ENCODE data around the gene CABLES2. TPM values are rescaled to one million over a fixed set of nuclear protein-coding genes. Genes with fewer than 3 reads are reported as not detected.

Gene CABLES2
- total and polyA plus RNA-seq, 2 donors (not counting 3 experiments of a cell fraction or from before 2014, with no cell fraction given): 7.8 to 9.9 TPM

DNA sequence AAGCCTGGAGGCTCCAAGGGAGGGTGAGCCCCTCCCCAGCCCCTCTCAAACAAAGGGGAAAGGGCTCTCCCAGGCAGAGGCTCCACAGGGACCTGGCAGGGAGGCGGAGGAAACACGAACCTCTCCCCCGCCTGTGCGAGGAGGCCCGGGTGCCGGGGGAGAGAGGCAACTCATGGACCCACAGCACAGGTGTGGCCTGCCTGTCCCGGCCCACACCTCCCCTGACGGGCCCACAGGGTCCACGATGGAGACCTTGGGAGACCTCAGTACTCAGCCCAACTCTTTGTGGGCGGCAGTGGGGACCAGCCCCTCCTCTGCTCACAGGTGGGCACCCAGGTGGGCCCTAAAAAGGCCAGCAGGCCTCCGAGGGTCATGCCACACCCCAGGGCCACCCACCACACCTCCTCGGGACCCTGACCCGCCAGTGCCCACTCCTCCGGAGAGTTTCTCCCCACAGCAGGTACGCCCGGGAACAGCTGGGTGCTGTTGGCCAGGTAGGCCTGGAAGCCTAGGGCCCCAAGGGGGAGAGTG lies 52.2 kb downstream of the CABLES2 start:
- TF ChIP-seq POLR2AphosphoS5 (IDR thresholded peaks at IDR 0.05; ENCODE audit: insufficient read depth, low read depth, low read length) (no peak), POLR2A (IDR thresholded peaks at IDR 0.05; ENCODE audit: low read depth, low read length) (no peak), GATA2 (IDR thresholded peaks at IDR 0.05; ENCODE audit: insufficient read depth, insufficient read length, low read depth, low read length) (no peak), EZH2 (IDR thresholded peaks at IDR 0.05; ENCODE audit: borderline replicate concordance, low read depth, low read length, severe bottlenecking) (no peak), MYC (IDR thresholded peaks at IDR 0.05; ENCODE audit: low read depth, low read length) (no peak), FOS (IDR thresholded peaks at IDR 0.05; ENCODE audit: borderline replicate concordance, insufficient read depth, low read length) (no peak), JUN (IDR thresholded peaks at IDR 0.05; ENCODE audit: borderline replicate concordance, insufficient read depth, insufficient read length, low read depth) (no peak)
- TF ChIP-seq, protein P1, sequence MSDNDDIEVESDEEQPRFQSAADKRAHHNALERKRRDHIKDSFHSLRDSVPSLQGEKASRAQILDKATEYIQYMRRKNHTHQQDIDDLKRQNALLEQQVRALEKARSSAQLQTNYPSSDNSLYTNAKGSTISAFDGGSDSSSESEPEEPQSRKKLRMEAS (IDR thresholded peaks at IDR 0.05; ENCODE audit: insufficient read depth, insufficient read length): no peak
- TF ChIP-seq, protein P2, sequence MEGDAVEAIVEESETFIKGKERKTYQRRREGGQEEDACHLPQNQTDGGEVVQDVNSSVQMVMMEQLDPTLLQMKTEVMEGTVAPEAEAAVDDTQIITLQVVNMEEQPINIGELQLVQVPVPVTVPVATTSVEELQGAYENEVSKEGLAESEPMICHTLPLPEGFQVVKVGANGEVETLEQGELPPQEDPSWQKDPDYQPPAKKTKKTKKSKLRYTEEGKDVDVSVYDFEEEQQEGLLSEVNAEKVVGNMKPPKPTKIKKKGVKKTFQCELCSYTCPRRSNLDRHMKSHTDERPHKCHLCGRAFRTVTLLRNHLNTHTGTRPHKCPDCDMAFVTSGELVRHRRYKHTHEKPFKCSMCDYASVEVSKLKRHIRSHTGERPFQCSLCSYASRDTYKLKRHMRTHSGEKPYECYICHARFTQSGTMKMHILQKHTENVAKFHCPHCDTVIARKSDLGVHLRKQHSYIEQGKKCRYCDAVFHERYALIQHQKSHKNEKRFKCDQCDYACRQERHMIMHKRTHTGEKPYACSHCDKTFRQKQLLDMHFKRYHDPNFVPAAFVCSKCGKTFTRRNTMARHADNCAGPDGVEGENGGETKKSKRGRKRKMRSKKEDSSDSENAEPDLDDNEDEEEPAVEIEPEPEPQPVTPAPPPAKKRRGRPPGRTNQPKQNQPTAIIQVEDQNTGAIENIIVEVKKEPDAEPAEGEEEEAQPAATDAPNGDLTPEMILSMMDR (IDR thresholded peaks at IDR 0.05; ENCODE audit: extremely low read depth in 1 of 2, insufficient read depth in 1 of 2, low read depth in 1 of 2, low read length in 2 of 2): no peak
- Histone ChIP-seq H3K9me3 (replicated peaks; ENCODE audit: control insufficient read depth, insufficient read depth, low read length) (no peaks in the 10 kb centered on the region), H3K36me3 (ENCODE audit: control insufficient read depth in 2 of 2, extremely low read depth in 1 of 2, insufficient read depth in 2 of 2, low read length in 2 of 2) (peaks cover 2 to 13% of the 10 kb centered on the region in 2 experiments), H3K9me1 (replicated peaks; ENCODE audit: control insufficient read depth, extremely low read depth, insufficient read depth, low read length) (no peaks in the 10 kb centered on the region), H4K20me1 (replicated peaks; ENCODE audit: control insufficient read depth, extremely low read depth, insufficient read depth, low read length) (no peaks in the 10 kb centered on the region), H3K4me2 (ENCODE audit: insufficient read depth, low read length) (no peak overlapping the region), H3K27ac (ENCODE audit: insufficient read depth, low read depth, low read length) (peak overlapping the region; percentile 89), H3K79me2 (ENCODE audit: control insufficient read depth, insufficient read depth, low read length) (peaks cover 62% of the 10 kb centered on the region), H3K4me1 (ENCODE audit: control insufficient read depth, extremely low read depth, insufficient read depth, low read length) (peaks cover 45% of the 10 kb centered on the region), H2AFZ (ENCODE audit: low read depth, low read length) (no peak overlapping the region), H3K27me3 (ENCODE audit: control insufficient read depth in 2 of 2, insufficient read depth in 2 of 2, low read length in 2 of 2) (no peaks in the 10 kb centered on the region), H3K9ac (replicated peaks; ENCODE audit: extremely low read depth, insufficient read depth, low read length) (peak overlapping the region; percentile 19), H3K4me3 (replicated peaks in 1 of 3; ENCODE audit: insufficient read depth in 1 of 3, low read depth in 1 of 3, low read length in 3 of 3) (no peak overlapping the region)
- POLR2A ChIA-PET: no interaction called here
- CTCF ChIA-PET: interaction anchor here (1.0 to 5.0 kb wide), 2 partner anchors 20 to 28 kb away, joined by 3 to 29 read pairs; no protein-coding TSS in a partner anchor
- FAIRE-seq: no peak
- dilution Hi-C loops (cut with MboI; ENCODE audit: extremely low pct_ligation_motif_present, low sequenced_read_pairs): no loop called here
- intact Hi-C loops (cut with micrococcal nuclease): loop anchor here (5.0 kb wide), 1 partner anchor 33 kb away; no protein-coding TSS in a partner anchor
- DNase-seq (ENCODE audit: low read depth, low spot score): no peak
- no TSS peak for BruUV-seq (replicated peaks)
